Measurements from ENCODE around the gene ZFP57.
"Not testable (repeated sequence)": the region's sequence is repeated elsewhere in the genome, so short reads cannot be mapped to it uniquely, and the experiment has no call there.

Gene ZFP57

GRCh38 chr6:29667158-29667557, 13.8 kb downstream of the ZFP57 start:
- no peak overlapping the region for H3K4me3 ChIP-seq (ENCODE audit: low read depth, low read length)
- TF ChIP-seq CTCF (IDR thresholded peaks at IDR 0.05; ENCODE audit: low read depth, low read length, missing control alignments): no peak
- no peak for DNase-seq (ENCODE audit: low read depth)
- in situ Hi-C loops (cut with HindIII; ENCODE audit: low sequenced_read_pairs): loop anchor here (5.0 kb wide), 1 partner anchor 70 kb away; no protein-coding TSS in a partner anchor

- no peak overlapping the region for H3K4me3 ChIP-seq (ENCODE audit: low read depth, low read length)
- DNase-seq (ENCODE audit: low read depth): no peak
- in situ Hi-C loops (cut with HindIII; ENCODE audit: low sequenced_read_pairs): loop anchor here (5.0 kb wide), 1 partner anchor 69 kb away; no protein-coding TSS in a partner anchor
- TF ChIP-seq CTCF (IDR thresholded peaks at IDR 0.05; ENCODE audit: low read depth, low read length, missing control alignments): no peak
Observed at GRCh38 chr6:29666826-29667130, 14.2 kb downstream of the ZFP57 start.

- in situ Hi-C loops (cut with HindIII; ENCODE audit: low sequenced_read_pairs): loop anchor here (5.0 kb wide), 1 partner anchor 69 kb away; no protein-coding TSS in a partner anchor
- DNase-seq (ENCODE audit: low read depth): no peak
Observed at GRCh38 chr6:29665942-29666825, 14.8 kb downstream of the ZFP57 start.

GRCh38 chr6:29663300-29664042, 17.5 kb downstream of the ZFP57 start:
- in situ Hi-C loops (cut with HindIII; ENCODE audit: low sequenced_read_pairs): no loop called here
- H3K4me3 ChIP-seq (ENCODE audit: low read depth, low read length): no peak overlapping the region
- TF ChIP-seq CTCF (IDR thresholded peaks at IDR 0.05; ENCODE audit: low read depth, low read length, missing control alignments): no peak
- no peak for DNase-seq (ENCODE audit: low read depth)

More at GRCh38 chr6:29665942-29666825, 14.8 kb downstream of the ZFP57 start:
- TF ChIP-seq CTCF (IDR thresholded peaks at IDR 0.05; ENCODE audit: low read depth, low read length, missing control alignments): no peak
- no peak overlapping the region for H3K4me3 ChIP-seq (ENCODE audit: low read depth, low read length)

- in situ Hi-C loops (cut with HindIII; ENCODE audit: low sequenced_read_pairs); H3K4me3 ChIP-seq (ENCODE audit: low read depth, low read length); DNase-seq (ENCODE audit: low read depth): not testable (repeated sequence)
Observed at GRCh38 chr6:29661502-29662141, 19.3 kb downstream of the ZFP57 start.

GRCh38 chr6:29661071-29661470, 19.9 kb downstream of the ZFP57 start:
- no peak overlapping the region for H3K4me3 ChIP-seq (ENCODE audit: low read depth, low read length)
- no peak for DNase-seq (ENCODE audit: low read depth)
- in situ Hi-C loops (cut with HindIII; ENCODE audit: low sequenced_read_pairs): no loop called here
- no peak for TF ChIP-seq CTCF (IDR thresholded peaks at IDR 0.05; ENCODE audit: low read depth, low read length, missing control alignments)

All from astrocyte of the cerebellum (primary cell).